Measurements from ENCODE around the gene ACOXL. TPM values are rescaled to one million over a fixed set of nuclear protein-coding genes. Genes with fewer than 3 reads are reported as not detected.
A peak's percentile ranks its signal among the peaks of the same experiment; 100 is the strongest.

Gene ACOXL
- total and polyA plus RNA-seq, 4 donors, result 4.4 to 32.8 (median 12.2) TPM

- H3K36me3 ChIP-seq (ENCODE audit: control insufficient read depth in 4 of 4, insufficient read depth in 4 of 4, low read length in 4 of 4), result no peaks in the 10 kb centered on the region
- TF ChIP-seq CTCF (IDR thresholded peaks at IDR 0.05; ENCODE audit: control extremely low read depth, extremely low read depth), result no peak
- H3K27me3 ChIP-seq (ENCODE audit: control insufficient read depth in 3 of 3, insufficient read depth in 3 of 3, low read length in 2 of 3), result no peaks in the 10 kb centered on the region
- 91 to 94% methylated on average over 2 of the region's 2 CpGs for WGBS, 2 donors
- ATAC-seq (ENCODE audit: insufficient read depth, low FRiP score) (no peak), DNase-seq (no peak)
- H3K9ac ChIP-seq (ENCODE audit: insufficient read depth in 1 of 2, low read length in 2 of 2), result no peak overlapping the region
- no peak overlapping the region for H3K27ac ChIP-seq (ENCODE audit: low read depth in 1 of 2, low read length in 1 of 2)
- peaks cover 0 to 3% (median 0%) of the 10 kb centered on the region in 4 donors for H3K9me3 ChIP-seq (ENCODE audit: control insufficient read depth in 4 of 4, insufficient read depth in 3 of 4, low read length in 3 of 4)
- peaks cover 0 to 6% (median 0%) of the 10 kb centered on the region in 5 donors for H3K4me1 ChIP-seq (ENCODE audit: control insufficient read depth in 5 of 5, insufficient read depth in 5 of 5, low read length in 5 of 5)
- no peak overlapping the region for H3K4me3 ChIP-seq
Measured at GRCh38 chr2:110867078-110867477, 134.7 kb downstream of the ACOXL start.

- Histone ChIP-seq H3K9me3 (ENCODE audit: control insufficient read depth in 4 of 4, insufficient read depth in 3 of 4, low read length in 3 of 4) (peaks cover 0 to 2% (median 0%) of the 10 kb centered on the region in 4 donors), H3K36me3 (ENCODE audit: control insufficient read depth in 4 of 4, insufficient read depth in 4 of 4, low read length in 4 of 4) (no peaks in the 10 kb centered on the region), H3K27me3 (ENCODE audit: control insufficient read depth in 3 of 3, insufficient read depth in 3 of 3, low read length in 2 of 3) (no peaks in the 10 kb centered on the region), H3K4me3 (no peak overlapping the region), H3K9ac (ENCODE audit: insufficient read depth in 1 of 2, low read length in 2 of 2) (no peak overlapping the region), H3K4me1 (ENCODE audit: control insufficient read depth in 5 of 5, insufficient read depth in 5 of 5, low read length in 5 of 5) (peaks cover 0 to 6% (median 0%) of the 10 kb centered on the region in 5 donors), H3K27ac (ENCODE audit: low read depth in 1 of 2, low read length in 1 of 2) (no peak overlapping the region)
- no peak for TF ChIP-seq CTCF (IDR thresholded peaks at IDR 0.05; ENCODE audit: control extremely low read depth, extremely low read depth)
- DNase-seq (no peak), ATAC-seq (ENCODE audit: insufficient read depth, low FRiP score) (no peak)
- WGBS, 2 donors, result 86 to 93% methylated on average over 5 of the region's 5 CpGs
Measured at GRCh38 chr2:110868971-110869370, 136.6 kb downstream of the ACOXL start.

- no peaks in the 10 kb centered on the region for H3K27me3 ChIP-seq (ENCODE audit: control insufficient read depth in 3 of 3, insufficient read depth in 3 of 3, low read length in 2 of 3)
- peak in 1 of 3 donors; percentile 39 for DNase-seq
- 71 to 74% methylated on average over 10 of the region's 10 CpGs for WGBS, 2 donors
- peaks cover 0 to 6% (median 0%) of the 10 kb centered on the region in 5 donors for H3K4me1 ChIP-seq (ENCODE audit: control insufficient read depth in 5 of 5, insufficient read depth in 5 of 5, low read length in 5 of 5)
- no peak overlapping the region for H3K9ac ChIP-seq (ENCODE audit: insufficient read depth in 1 of 2, low read length in 2 of 2)
- H3K4me3 ChIP-seq, result no peak overlapping the region
- ATAC-seq (ENCODE audit: insufficient read depth, low FRiP score), result no peak
- H3K9me3 ChIP-seq (ENCODE audit: control insufficient read depth in 4 of 4, insufficient read depth in 3 of 4, low read length in 3 of 4), result no peaks in the 10 kb centered on the region
- H3K27ac ChIP-seq (ENCODE audit: low read depth in 1 of 2, low read length in 1 of 2), result no peak overlapping the region
- no peaks in the 10 kb centered on the region for H3K36me3 ChIP-seq (ENCODE audit: control insufficient read depth in 4 of 4, insufficient read depth in 4 of 4, low read length in 4 of 4)
- no peak for TF ChIP-seq CTCF (IDR thresholded peaks at IDR 0.05; ENCODE audit: control extremely low read depth, extremely low read depth)
Measured at GRCh38 chr2:110869472-110870446, 137.4 kb downstream of the ACOXL start.

All from lung (tissue), 12 donors.